ENCODE data around the gene PLXNA4. TPM values are rescaled to one million over a fixed set of nuclear protein-coding genes. Genes with fewer than 3 reads are reported as not detected.

PLXNA4 gene
- total RNA-seq, 4 donors from 2014 or later, result 0.49 to 7.1 (median 2.0) TPM

DNA sequence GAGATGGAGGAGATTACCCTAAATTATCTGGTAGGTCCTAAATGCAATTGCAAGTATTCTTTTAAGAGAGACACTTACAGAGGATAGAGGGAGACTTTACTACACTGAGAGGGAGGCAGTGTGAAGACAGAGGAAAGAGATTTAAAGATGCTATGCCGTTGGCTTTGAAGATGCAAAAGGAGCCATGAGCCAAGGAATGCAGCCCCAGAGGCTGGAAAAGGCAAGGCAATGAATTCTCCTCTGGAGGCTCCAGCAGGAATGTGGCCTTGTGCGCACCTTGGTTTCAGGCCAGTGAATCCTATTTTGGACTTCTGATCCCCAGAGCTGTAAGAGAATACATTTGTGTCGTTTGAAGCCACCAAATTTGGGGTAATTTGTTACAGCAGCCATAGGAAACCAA lies 118.6 kb downstream of the PLXNA4 start:
- Histone ChIP-seq H3K9me3 (no peaks in the 10 kb centered on the region), H3K4me3 (no peak overlapping the region), H3K4me1 (no peaks in the 10 kb centered on the region), H3K27ac (no peak overlapping the region), H3K36me3 (no peaks in the 10 kb centered on the region), H3K27me3 (no peaks in the 10 kb centered on the region)
- WGBS, 2 donors, result 56 to 66% methylated on average over 3 of the region's 3 CpGs
- intact Hi-C loops (cut with DNase I), result no loop called here
- DNase-seq, result no peak
- no peak for TF ChIP-seq POLR2A (IDR thresholded peaks at IDR 0.05)
- TF ChIP-seq, protein P1, sequence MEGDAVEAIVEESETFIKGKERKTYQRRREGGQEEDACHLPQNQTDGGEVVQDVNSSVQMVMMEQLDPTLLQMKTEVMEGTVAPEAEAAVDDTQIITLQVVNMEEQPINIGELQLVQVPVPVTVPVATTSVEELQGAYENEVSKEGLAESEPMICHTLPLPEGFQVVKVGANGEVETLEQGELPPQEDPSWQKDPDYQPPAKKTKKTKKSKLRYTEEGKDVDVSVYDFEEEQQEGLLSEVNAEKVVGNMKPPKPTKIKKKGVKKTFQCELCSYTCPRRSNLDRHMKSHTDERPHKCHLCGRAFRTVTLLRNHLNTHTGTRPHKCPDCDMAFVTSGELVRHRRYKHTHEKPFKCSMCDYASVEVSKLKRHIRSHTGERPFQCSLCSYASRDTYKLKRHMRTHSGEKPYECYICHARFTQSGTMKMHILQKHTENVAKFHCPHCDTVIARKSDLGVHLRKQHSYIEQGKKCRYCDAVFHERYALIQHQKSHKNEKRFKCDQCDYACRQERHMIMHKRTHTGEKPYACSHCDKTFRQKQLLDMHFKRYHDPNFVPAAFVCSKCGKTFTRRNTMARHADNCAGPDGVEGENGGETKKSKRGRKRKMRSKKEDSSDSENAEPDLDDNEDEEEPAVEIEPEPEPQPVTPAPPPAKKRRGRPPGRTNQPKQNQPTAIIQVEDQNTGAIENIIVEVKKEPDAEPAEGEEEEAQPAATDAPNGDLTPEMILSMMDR (IDR thresholded peaks at IDR 0.05), result no peak

DNA sequence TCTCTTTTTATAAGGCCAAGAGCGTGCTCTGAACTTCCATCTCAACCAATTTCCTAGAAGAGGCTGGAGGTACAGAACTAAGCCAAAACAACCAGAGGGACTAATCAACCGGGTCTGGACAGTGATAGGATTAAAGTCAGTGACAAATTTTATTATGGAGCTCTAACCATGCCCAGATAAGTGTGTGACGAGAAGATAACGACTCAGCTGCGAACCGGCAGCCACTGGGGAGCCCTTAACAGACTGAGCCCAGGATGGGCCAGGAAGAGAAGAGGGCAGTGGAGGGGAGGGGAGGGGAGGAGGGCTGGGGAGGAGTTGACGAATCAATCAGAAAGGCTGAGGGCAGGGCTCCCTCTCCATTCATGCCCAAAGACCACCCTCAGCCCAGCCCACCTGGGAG lies 119.9 kb downstream of the PLXNA4 start:
- intact Hi-C loops (cut with DNase I), result no loop called here
- Histone ChIP-seq H3K27ac (no peak overlapping the region), H3K9me3 (no peaks in the 10 kb centered on the region), H3K4me1 (no peaks in the 10 kb centered on the region), H3K36me3 (no peaks in the 10 kb centered on the region), H3K27me3 (no peaks in the 10 kb centered on the region), H3K4me3 (no peak overlapping the region)
- DNase-seq, result no peak
- 49 to 59% methylated on average over 5 to 6 of the region's 7 CpGs for WGBS, 2 donors
- TF ChIP-seq, protein P1 (IDR thresholded peaks at IDR 0.05), result no peak
- TF ChIP-seq POLR2A (IDR thresholded peaks at IDR 0.05), result no peak

DNA sequence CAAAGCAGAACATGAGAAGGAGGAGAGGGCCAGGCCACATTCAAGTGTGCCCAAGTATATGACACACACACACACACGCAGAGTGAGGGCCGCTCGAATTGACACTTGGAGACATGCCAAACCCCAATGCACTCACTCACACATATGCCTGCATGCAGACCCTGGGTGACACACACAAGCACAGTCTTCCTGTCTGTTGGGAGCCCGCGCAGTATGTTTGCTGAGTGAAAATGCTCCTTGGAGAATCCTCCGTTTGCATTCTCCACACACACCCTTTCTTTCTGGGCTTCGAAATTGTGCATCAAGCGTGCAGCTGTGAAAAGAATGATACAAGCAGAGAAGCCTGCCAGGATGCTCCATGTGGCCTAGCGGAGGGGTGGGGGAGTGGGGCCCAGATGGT lies 120.9 kb downstream of the PLXNA4 start:
- intact Hi-C loops (cut with DNase I), result no loop called here

DNA sequence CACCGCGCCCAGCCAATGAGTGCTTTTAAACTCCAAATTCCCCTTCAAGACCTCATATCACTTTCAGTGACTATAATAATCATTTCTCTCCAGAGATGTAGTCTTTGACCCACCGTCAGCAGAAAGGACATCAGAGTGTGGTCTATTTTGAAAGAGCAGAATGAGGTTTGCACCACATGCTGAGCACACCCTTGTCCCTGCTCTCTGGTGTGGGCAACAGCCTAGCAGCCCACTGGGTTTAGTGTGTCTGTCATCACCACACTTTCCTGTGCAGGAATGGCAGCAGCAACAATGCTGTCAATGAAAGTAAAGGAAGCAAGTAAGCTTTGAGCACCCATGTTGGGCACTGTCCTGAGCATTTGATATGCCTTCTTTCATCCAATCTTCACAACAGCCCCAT lies 122.4 kb downstream of the PLXNA4 start:
- H3K9me3 ChIP-seq, result no peaks in the 10 kb centered on the region
- TF ChIP-seq, protein P1 (IDR thresholded peaks at IDR 0.05), result no peak
- TF ChIP-seq POLR2A (IDR thresholded peaks at IDR 0.05), result no peak
- no peak overlapping the region for H3K27ac ChIP-seq
- no peaks in the 10 kb centered on the region for H3K27me3 ChIP-seq
- no peaks in the 10 kb centered on the region for H3K36me3 ChIP-seq
- WGBS, 2 donors, result 80 to 85% methylated on average over 1 to 3 of the region's 3 CpGs
- no peak for DNase-seq
- H3K4me3 ChIP-seq, result no peak overlapping the region
- intact Hi-C loops (cut with DNase I), result no loop called here
- H3K4me1 ChIP-seq, result no peaks in the 10 kb centered on the region

More for the DNA sequence above, 120.9 kb downstream of the PLXNA4 start:
- H3K27ac ChIP-seq, result no peak overlapping the region
- no peaks in the 10 kb centered on the region for H3K36me3 ChIP-seq
- H3K27me3 ChIP-seq, result no peaks in the 10 kb centered on the region
- H3K9me3 ChIP-seq, result no peaks in the 10 kb centered on the region
- TF ChIP-seq, protein P1 (IDR thresholded peaks at IDR 0.05), result no peak
- no peak for TF ChIP-seq POLR2A (IDR thresholded peaks at IDR 0.05)
- 54 to 57% methylated on average over 6 to 9 of the region's 9 CpGs for WGBS, 2 donors
- DNase-seq, result no peak
- H3K4me3 ChIP-seq, result no peak overlapping the region
- no peaks in the 10 kb centered on the region for H3K4me1 ChIP-seq

DNA sequence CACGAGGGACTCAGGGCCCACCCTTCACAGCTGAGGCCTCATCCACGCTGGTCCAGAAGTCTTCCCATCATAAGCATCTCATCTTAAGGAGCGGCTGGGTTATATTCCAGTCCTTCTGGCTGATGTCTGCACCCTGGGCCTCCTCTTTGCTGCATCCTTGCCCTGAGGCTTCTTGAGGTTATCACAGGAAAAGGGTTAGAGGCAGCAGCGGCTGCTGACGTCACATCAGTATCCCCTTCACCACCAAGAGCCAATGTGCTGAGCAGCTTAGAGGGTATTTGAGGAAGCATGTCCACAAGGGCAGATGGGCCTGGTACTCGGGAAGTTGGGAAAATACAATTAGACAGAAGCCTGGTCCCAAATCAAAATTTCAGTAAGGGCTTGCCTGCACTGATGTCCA lies 125.1 kb downstream of the PLXNA4 start:
- WGBS, 2 donors, result 64 to 75% methylated on average over 3 to 4 of the region's 6 CpGs
- H3K9me3 ChIP-seq, result no peaks in the 10 kb centered on the region
- TF ChIP-seq POLR2A (IDR thresholded peaks at IDR 0.05), result no peak
- TF ChIP-seq, protein P1 (IDR thresholded peaks at IDR 0.05), result no peak
- DNase-seq, result no peak
- no peak overlapping the region for H3K4me3 ChIP-seq
- no peaks in the 10 kb centered on the region for H3K27me3 ChIP-seq
- H3K36me3 ChIP-seq, result no peaks in the 10 kb centered on the region
- H3K27ac ChIP-seq, result no peak overlapping the region
- H3K4me1 ChIP-seq, result no peaks in the 10 kb centered on the region
- intact Hi-C loops (cut with DNase I), result no loop called here
